Measurements from ENCODE around the gene GNE.

GNE gene

GRCh38 chr9:36166168-36166927 lies 91.9 kb downstream of the GNE start:
- peak in 1 of 2 experiments; percentile 62 for DNase-seq (ENCODE audit: low read depth in 2 of 2)

GRCh38 chr9:36165826-36166167 lies 92.5 kb downstream of the GNE start:
- DNase-seq (ENCODE audit: low read depth in 2 of 2) = peak; percentile 19 to 23

- no peak for DNase-seq (ENCODE audit: low read depth in 2 of 2)
Observed at GRCh38 chr9:36164989-36165388, 93.3 kb downstream of the GNE start.
